HG03064 (cell line): ENCODE measurements around the gene ZNF582.

ENCODE experiments used
- ATAC-seq: cut with Tn5 transposase; IDR thresholded peaks from one replicate; pipeline ENCODE4 v1.9.1; 2021; ENCODE audit warnings: low read depth; ENCODE audit not compliant: unreplicated experiment

The ZNF582 gene

GRCh38 chr19:56393119-56394012 lies at the start of gene ZNF582:
Gene ZNF582, minus strand, starts transcription at chr19:56393534. Its CDS starts 1,782 bp downstream, at chr19:56391752.
- ATAC-seq: peak; percentile 90

- ATAC-seq: no peak
Observed at GRCh38 chr19:56441206-56441792, 48.0 kb upstream of the ZNF582 start.

GRCh38 chr19:56423985-56424353 lies 30.6 kb upstream of the ZNF582 start:
- ATAC-seq: no peak

GRCh38 chr19:56423276-56423984 lies 30.1 kb upstream of the ZNF582 start:
- no peak for ATAC-seq

GRCh38 chr19:56405062-56405461 lies 11.7 kb upstream of the ZNF582 start:
- no peak for ATAC-seq

DNA sequence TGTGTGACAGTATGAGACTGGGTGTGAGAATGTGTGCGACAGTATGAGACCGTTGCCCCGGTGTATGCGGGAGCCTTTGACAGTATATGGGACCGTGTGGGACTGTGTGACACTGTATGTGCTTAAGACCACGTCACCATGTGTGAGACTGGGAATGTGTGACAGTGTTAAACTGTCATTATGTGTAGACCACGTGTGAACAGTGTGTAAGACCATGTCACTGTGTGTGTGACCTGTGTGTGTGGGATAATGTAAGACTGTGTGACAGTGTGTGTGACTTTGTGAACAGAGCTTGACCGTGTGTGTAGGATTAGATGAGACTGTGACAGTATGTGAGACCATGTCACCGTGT lies 11.3 kb upstream of the ZNF582 start:
- peak; percentile 9 for ATAC-seq

DNA sequence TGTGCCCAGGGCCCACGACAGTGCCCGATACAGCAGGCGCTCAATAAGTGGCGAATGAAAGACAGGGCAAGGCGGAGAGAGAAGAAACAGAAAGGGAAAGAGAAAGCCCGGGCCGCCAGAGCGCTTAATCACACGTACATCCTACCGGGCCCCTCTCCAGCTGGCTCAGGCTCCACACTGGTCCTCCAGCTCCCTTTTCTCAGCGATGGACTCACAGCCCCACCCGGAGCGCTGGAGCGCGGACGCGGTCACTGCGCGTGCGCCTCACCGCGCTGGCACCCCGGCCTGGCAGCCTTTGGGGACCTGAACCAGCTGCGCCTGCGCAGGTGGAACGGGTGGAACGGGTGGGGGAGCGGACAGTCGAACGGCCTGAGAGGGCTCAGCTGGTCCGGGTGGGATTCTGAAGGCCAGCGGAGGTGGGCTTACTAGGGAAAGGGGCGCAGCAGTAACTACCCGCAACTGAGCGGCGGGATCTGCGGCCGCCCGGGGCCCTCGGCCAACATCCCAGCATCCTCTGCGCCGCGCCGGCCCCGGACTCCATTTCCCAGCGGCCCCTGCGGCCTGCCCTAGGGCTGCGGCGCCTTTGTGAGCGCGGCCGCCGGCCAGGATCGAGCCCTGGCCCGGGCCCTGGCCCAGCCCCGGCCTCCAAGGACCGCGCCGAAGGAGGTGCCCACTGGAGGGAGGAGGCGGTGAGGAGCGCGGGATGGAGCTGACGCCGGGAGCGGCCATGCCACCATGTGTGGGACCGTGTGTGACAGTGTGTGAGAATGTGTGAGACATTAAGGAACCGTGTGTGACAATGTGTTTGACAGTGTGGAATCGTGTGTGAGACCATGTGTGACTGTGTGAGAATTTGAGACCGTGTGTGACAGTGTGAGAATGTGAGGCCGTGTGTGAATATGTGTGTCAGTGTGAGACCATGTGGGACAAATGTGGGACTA lies 10.7 kb upstream of the ZNF582 start, which contains the start of gene ZNF583:
TSS of gene ZNF583 (plus strand) at position 569 of the 941 bp plus-strand sequence. CDS start 2,783 bp downstream, outside the sequence.
- peak; percentile 87 for ATAC-seq

DNA sequence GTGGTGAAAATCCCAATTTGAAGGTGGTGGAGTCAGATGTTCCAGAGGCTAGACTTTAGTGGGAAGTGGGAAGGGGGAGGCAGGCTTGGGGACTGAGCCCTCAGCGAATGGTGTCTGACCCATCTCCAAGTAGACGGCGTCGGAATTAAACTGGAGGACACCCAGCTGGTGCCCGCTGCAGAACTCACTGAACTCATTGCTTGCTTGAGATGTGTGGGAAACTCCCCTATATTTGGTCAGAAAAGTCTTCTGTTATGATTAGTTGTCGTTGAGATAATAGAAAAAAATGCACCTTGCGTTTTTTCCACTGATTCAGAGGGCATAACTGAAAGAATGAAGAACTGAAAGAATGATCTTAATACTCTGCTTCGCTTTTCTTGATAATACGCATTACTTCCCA lies 9.9 kb upstream of the ZNF582 start:
- no peak for ATAC-seq

DNA sequence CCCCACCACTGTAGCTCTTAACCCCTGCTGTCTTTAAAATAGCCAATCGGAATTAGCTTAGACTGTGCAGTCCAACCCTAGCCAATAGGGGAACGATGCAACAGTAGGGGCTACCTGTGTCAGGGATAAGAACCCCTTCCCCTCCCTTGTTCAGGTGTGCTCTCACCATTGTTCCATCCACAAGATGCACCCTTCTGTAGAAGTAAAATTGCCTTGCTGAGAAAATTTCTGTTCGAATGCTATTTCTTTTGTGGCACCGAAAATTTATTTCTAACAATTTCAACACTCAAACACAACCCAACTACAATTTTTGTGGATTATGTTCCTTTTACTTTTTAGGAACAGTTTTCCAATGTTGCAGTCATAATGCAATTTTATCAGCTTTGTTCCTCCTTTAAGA lies 7.2 kb upstream of the ZNF582 start:
- ATAC-seq: no peak

DNA sequence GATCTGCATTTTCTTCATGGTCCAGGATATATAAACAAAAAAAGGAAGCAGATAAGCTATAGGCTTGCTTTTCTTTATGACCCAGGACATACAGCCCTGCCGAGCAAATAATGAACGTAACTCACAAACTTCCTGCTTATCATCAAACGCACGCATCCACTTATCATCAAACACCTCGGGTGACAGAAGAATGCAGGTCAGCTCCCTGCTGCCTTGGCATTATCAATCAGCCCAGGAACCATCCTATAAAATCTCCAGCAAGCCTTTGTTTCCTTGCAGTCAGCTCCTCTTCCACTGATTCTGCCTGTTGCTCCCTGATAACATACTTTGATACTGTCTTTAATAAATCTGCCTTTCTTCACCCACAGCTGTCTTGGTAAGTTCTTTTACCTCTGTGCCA lies 5.5 kb upstream of the ZNF582 start:
- ATAC-seq: no peak

DNA sequence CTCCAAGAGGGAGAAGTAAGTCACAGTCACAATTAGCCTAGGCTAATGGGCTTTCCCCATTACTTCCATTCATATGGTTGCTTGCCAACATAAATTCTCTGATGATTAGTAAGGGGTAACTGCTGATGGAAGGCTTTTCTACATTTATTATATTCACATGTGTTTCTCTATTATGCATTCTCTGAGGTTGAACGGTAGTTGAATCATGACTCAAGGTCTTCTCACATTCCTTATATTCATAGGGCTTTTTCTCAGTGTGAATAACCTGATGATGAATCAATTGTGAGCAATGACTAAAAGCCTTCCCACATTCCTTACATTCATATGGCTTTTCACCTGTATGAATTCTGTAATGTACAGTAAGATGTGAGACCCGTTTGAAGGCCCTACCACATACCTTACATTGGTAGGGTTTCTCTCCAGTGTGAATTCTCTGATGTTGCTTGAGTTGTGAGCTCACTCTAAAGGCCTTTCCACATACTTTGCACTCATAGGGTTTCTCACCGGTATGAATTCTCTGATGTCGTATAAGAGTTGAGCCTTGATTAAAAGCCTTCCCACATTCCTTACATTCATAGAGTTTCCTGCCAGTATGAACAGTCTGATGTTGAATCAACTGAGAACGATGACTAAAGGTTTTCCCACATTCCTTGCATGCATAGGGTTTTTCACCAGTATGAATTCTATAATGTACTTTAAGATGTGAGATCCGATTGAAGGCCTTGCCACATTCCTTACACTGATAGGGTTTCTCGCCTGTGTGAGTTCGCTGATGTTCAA lies 9.3 kb downstream of the ZNF582 start:
- ATAC-seq: no peak

DNA sequence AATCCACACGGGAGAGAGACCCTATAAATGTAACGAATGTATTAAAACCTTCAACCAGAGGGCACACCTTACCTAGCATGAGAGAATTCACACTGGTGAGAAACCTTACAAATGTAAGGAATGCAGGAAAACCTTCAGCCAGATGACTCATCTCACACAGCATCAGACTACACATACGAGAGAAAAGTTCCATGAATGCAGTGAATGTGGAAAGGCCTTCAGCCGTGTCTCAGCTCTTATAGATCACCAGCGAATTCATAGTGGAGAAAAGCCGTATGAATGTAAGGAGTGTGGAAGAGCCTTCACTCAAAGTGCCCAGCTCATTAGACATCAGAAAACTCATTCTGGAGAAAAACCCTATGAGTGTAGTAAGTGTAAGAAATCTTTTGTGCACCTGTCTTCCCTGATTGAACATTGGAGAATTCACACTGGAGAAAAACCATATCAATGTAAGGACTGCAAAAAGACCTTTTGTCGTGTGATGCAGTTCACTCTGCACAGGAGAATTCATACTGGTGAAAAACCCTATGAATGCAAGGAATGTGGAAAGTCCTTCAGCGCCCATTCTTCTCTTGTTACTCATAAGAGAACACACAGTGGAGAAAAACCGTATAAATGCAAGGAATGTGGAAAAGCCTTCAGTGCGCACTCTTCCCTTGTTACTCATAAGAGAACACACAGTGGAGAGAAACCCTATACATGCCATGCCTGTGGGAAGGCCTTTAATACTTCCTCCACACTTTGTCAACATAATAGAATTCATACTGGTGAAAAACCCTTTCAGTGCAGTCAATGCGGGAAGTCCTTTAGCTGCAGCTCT lies 16.0 kb downstream of the ZNF582 start:
- ATAC-seq: no peak

GRCh38 chr19:56372281-56372680 lies 21.1 kb downstream of the ZNF582 start:
- ATAC-seq: no peak

DNA sequence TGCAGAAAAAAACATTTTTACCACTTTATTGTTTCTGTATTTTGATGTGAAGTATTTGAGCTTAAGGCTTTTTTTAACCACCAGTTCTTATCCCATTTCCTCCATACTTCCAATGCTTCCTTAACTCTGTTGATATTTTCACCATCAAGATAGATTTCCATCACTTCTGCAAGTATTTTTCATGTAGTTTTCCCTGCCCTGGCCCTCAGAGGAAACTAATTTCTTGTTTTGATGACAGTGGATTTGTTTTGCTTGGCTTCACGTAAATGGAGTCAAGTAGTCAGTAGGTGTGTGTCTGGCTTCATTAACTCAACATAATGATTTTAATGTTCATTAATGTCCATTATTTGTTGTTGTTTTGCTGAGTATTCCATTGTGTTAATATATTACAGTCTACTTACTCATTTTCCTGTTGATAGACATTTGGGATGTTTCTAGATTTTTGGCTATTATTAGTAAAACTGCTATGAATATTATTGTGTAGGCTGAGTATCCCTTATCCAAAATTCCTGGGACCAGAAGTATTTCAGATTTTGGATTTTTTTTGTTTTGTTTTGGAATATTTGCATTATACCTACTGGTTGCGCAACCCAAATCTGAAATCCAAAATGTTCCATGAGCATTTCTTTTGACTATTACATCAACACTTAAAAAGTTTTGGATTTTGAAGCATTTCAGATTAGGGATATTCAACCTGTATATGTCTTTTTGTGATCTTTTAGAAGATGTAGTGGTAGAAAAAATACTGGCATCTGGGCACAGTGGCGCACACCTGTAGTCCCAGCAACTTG lies 23.3 kb downstream of the ZNF582 start:
- no peak for ATAC-seq

DNA sequence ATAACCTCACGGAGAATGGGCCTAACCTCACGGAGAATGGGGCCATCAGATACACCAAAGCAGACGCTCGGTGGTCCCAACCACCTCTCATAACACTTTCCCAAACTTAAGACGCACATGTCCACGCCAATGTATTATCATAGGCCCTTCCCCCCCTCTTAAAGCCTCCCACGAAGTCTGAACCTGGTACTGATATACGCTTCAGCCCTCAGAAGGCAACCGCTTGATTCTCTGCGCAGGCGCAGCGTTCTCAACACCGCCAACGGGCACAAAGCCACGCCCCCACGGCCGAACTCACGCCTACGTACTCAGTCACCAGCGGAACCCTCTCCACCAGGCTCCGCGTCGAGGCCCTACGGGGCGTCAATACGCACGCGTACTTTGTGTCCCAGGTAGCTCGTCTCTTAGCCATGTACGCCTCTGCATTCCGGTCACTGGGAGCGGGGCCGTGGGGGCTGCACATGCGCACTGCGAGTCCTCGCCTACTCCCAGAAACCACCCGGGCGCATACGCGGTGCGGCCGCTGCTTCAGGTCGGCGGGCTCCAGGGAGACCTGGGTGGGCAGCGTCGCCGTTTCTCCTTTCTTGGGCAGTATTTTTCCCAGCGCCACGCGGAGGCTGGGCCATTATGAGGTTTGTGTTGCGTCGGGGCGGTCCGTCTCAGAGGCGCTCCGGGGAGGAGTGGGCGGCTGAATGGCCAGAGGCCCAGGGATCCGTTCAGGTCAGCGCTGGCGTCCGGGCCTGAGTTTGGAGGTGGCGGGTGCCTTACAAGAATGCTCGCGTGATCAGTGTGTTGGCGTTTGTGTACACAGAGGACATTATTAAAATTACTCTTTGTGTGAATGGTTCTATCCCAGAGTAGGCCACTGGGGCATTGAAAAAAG lies 25.3 kb downstream of the ZNF582 start:
- ATAC-seq: no peak

- no peak for ATAC-seq
Observed at GRCh38 chr19:56360841-56361240, 32.5 kb downstream of the ZNF582 start.

DNA sequence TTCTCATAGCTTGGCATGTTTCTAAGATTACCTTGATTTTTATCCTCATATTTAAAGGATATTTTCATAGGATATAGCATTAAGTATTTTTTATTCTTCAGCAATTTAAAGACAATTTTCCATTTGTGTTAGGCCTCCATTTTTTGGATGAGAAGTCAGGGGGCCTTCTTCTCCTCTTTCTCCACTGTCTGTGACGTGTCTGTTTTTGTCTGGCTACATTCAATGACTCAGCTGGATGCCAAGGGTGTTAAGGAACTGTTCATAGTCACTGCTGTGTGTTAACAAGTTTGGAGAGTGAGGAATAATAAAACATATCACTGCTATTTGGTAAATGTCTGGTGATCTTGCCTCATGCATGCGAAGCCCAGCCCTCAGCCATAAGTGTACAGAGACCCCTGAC lies 36.4 kb downstream of the ZNF582 start:
- ATAC-seq: no peak
